Measurements from ENCODE around the gene ZNF329.
"Not testable (repeated sequence)": the region's sequence is repeated elsewhere in the genome, so short reads cannot be mapped to it uniquely, and the experiment has no call there.

The ZNF329 gene

DNA sequence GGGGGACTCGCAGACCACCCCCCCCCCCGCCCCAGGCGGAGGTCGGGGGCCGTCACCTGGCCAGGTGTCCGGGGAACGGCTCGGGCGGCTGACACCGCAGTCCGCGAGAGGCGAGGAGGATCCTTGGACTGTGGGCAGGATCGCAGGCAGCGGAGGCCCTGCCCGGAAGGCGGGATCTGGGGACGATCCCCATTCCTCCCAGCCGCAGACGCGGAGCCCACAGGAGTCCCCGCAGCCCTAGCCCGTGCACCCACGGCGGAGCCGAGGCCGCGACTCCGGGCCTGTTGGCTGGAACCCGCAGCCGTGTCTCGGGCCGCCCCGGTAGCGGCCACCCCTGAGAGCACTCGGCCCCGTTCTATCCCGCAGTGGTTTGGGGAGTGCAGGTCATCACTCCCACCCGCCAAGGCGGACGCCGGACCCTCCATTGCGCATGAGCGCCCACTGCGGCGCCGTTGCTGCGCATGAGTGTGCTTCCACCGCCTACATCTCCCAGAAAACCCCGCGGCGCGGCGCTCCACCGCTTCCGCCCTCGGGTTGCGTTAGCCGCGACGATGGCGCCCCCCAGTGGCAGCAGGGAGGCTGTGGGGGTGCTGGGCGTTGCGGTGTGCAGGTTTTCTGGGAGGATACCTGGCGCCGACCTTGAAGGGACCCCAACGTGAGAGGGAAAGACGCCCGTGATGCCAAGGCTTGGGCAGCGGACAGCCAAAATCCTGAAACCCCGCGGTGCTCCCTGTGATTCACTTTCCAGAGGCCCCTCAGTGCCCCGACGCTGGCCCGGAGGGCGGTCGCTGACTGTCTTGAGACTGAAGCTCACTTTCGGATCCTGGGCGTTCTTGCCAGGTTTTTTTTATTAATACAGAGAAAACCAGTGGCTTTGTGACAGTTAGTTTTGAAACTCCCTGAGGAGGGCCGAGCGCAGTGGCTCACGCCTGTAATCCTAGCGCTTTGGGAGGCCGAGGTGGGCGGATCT lies 4.4 kb upstream of the ZNF329 start:
- peak; percentile 89 for DNase-seq
- no peaks in the 10 kb centered on the region for H3K27me3 ChIP-seq (replicated peaks)
- in situ Hi-C loops (cut with HindIII; ENCODE audit: low pct_ligation_motif_present, low sequenced_read_pairs): no loop called here
- H3K4me3 ChIP-seq (ENCODE audit: low read depth, low read length): peak overlapping the region; percentile 80
- TF ChIP-seq, protein P1, sequence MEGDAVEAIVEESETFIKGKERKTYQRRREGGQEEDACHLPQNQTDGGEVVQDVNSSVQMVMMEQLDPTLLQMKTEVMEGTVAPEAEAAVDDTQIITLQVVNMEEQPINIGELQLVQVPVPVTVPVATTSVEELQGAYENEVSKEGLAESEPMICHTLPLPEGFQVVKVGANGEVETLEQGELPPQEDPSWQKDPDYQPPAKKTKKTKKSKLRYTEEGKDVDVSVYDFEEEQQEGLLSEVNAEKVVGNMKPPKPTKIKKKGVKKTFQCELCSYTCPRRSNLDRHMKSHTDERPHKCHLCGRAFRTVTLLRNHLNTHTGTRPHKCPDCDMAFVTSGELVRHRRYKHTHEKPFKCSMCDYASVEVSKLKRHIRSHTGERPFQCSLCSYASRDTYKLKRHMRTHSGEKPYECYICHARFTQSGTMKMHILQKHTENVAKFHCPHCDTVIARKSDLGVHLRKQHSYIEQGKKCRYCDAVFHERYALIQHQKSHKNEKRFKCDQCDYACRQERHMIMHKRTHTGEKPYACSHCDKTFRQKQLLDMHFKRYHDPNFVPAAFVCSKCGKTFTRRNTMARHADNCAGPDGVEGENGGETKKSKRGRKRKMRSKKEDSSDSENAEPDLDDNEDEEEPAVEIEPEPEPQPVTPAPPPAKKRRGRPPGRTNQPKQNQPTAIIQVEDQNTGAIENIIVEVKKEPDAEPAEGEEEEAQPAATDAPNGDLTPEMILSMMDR (IDR thresholded peaks at IDR 0.05; ENCODE audit: low read depth, low read length, missing control alignments): peak; percentile 98
- H3K27ac ChIP-seq: peak overlapping the region; percentile 50
- no peaks in the 10 kb centered on the region for H3K36me3 ChIP-seq (replicated peaks)

DNA sequence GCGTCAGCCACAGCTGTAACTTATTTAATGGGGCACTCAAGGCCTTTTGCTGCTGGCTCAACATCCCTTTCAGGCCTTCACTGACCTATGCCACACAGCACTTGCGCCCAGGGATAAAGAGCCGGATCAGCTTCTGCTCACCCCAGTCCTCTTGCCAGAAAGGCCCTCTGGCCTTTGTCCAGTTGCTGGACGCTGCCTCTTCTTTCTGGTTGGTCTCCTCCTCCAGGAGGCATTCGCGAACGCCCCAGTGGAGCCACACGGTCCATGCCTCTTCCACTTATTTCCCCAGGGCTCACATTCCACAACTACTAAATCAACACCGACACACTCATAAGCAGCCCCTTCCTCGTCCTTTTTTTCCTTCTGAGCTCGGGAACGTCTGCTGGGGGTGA lies 3.7 kb upstream of the ZNF329 start:
- TF ChIP-seq, protein P1 (IDR thresholded peaks at IDR 0.05; ENCODE audit: low read depth, low read length, missing control alignments): no peak
- H3K36me3 ChIP-seq (replicated peaks): no peaks in the 10 kb centered on the region
- H3K27me3 ChIP-seq (replicated peaks): no peaks in the 10 kb centered on the region
- H3K27ac ChIP-seq: peak overlapping the region; percentile 50
- peak; percentile 16 for DNase-seq
- in situ Hi-C loops (cut with HindIII; ENCODE audit: low pct_ligation_motif_present, low sequenced_read_pairs): no loop called here
- peak overlapping the region; percentile 80 for H3K4me3 ChIP-seq (ENCODE audit: low read depth, low read length)

DNA sequence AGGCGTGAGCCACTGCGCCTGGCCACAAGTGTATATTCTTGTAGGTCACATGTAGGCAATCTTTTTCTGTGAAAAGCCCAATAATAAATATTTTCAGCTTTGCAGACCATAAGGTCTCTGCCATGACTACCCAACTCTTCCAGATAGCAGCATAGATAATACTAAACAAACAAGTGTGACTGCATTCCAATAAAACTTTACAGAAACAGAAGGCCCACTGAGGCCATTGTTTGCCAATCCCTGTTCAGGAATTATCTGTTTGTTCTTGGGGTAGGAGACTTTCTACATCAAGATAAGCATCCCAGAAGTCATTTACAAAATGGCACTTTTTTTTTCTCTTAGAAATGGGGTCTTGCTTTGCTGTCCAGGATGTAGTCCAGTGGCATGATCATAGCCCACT lies 2.8 kb upstream of the ZNF329 start:
- DNase-seq: no peak
- TF ChIP-seq, protein P1 (IDR thresholded peaks at IDR 0.05; ENCODE audit: low read depth, low read length, missing control alignments): no peak
- Histone ChIP-seq H3K36me3 (replicated peaks) (no peaks in the 10 kb centered on the region), H3K4me3 (ENCODE audit: low read depth, low read length) (no peak overlapping the region), H3K27me3 (replicated peaks) (no peaks in the 10 kb centered on the region), H3K27ac (no peak overlapping the region)
- in situ Hi-C loops (cut with HindIII; ENCODE audit: low pct_ligation_motif_present, low sequenced_read_pairs): no loop called here

DNA sequence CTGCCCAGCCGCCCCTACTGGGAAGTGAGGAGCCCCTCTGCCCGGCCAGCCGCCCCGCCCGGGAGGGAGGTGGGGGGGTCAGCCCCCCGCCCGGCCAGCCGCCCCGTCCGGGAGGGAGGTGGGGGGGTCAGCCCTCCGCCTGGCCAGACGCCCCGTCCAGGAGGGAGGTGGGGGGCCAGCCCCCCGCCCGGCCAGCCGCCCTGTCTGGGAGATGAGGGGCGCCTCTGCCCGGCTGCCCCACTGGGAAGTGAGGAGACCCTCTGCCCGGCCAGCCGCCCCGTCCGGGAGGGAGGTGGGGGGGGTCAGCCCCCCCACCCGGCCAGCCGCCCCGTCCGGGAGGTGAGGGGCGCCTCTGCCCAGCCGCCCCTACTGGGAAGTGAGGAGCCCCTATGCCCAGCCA lies 3.1 kb downstream of the ZNF329 start:
- in situ Hi-C loops (cut with HindIII; ENCODE audit: low pct_ligation_motif_present, low sequenced_read_pairs); DNase-seq; H3K27me3 ChIP-seq (replicated peaks); H3K36me3 ChIP-seq (replicated peaks); H3K27ac ChIP-seq; H3K4me3 ChIP-seq (ENCODE audit: low read depth, low read length): not testable (repeated sequence)

DNA sequence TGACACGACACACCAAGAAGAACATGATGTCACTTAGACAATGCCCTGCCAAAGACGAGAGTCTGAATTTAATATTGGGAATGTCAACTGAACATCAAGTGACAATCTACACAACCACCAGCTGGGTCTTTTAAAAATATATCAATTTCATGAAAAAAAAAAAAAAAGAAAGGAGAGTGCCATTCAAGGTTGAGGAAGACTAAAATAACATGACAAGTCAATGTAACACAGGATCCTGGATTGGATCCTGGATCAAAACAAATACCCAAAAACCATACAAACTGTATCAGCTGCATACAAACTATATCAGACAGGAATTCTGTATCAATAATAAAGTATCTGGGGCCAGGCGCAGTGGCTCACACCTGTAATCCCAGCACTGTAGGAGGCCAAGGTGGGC lies 4.7 kb downstream of the ZNF329 start:
- H3K27ac ChIP-seq: no peak overlapping the region
- no peaks in the 10 kb centered on the region for H3K27me3 ChIP-seq (replicated peaks)
- peaks cover 18% of the 10 kb centered on the region for H3K36me3 ChIP-seq (replicated peaks)
- H3K4me3 ChIP-seq (ENCODE audit: low read depth, low read length): no peak overlapping the region
- in situ Hi-C loops (cut with HindIII; ENCODE audit: low pct_ligation_motif_present, low sequenced_read_pairs): no loop called here
- TF ChIP-seq, protein P1 (IDR thresholded peaks at IDR 0.05; ENCODE audit: low read depth, low read length, missing control alignments): no peak
- no peak for DNase-seq

DNA sequence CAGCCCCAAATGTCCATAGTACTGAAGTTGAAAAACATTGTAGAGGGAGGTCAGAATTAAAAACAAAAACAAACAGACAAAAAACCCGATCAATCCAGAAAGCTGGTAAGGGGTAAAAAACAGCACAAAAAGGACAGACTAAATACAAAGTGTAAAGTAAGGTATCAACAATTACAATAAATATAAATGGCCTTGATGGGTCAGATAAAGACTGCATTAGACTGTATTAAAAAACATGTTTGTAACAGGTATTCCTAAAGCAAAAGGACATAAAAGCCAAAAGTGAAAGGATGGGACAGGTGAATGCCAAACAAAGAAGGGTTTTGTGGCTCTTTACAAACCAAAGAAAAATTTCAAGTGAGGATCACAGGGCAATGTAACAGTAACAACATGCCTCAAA lies 16.3 kb downstream of the ZNF329 start:
- H3K36me3 ChIP-seq (replicated peaks): peaks cover 43% of the 10 kb centered on the region
- in situ Hi-C loops (cut with HindIII; ENCODE audit: low pct_ligation_motif_present, low sequenced_read_pairs): no loop called here
- H3K4me3 ChIP-seq (ENCODE audit: low read depth, low read length): no peak overlapping the region

More for the DNA sequence above, 16.3 kb downstream of the ZNF329 start:
- no peak for DNase-seq
- no peaks in the 10 kb centered on the region for H3K27me3 ChIP-seq (replicated peaks)
- H3K27ac ChIP-seq: no peak overlapping the region
- TF ChIP-seq, protein P1 (IDR thresholded peaks at IDR 0.05; ENCODE audit: low read depth, low read length, missing control alignments): no peak
